Panc1 (cell line): ENCODE results near the gene PRDM1. TPM values are rescaled to one million over a fixed set of nuclear protein-coding genes. Genes with fewer than 3 reads are reported as not detected.

ENCODE experiments used
- ATAC-seq: fragments of 200-7000 bp; cut with Tn5 transposase; 2 replicates; pipeline ENCODE4 v1.9.1; 2020; ENCODE audit warnings: mild to moderate bottlenecking, moderate library complexity
- BruUV-seq: library from RNA; stranded (reverse); fragments of 400-500 nt; replicated peaks from 2 replicates; lab custom pipeline; 2021; lab: Mats Ljungman, UMichigan
- CTCF ChIA-PET: fragments of 300-600 bp; sonication (Branson Sonifier 250); formaldehyde crosslinking; loops from one replicate; lab custom pipeline; 2022; ENCODE audit warnings: antibody characterized with exemption; lab: Charles Lee
- POLR2A ChIA-PET: fragments of 300-600 bp; sonication (Branson Sonifier 250); formaldehyde crosslinking; loops from one replicate; lab custom pipeline; 2022; ENCODE audit warnings: antibody characterized with exemption; lab: Charles Lee
- DNase-seq: peaks from one replicate; pipeline ENCODE4 v3.0.0-alpha.2; 2010; ENCODE audit warnings: low read depth, low spot score
- H3K27ac ChIP-seq: 2 replicates; pipeline ENCODE4 v1.5.1; 2011; ENCODE audit warnings: mild to moderate bottlenecking, low read length, inconsistent platforms
- H3K27me3 ChIP-seq: fragments of 200-500 bp; sonication (Bioruptor generic); 2 replicates; pipeline ENCODE4 v1.6.0; 2014; ENCODE audit warnings: low read length, inconsistent platforms; ENCODE audit not compliant: control insufficient read depth, insufficient read depth
- H3K36me3 ChIP-seq: fragments of 200-500 bp; sonication (Bioruptor generic); 2 replicates; pipeline ENCODE4 v1.5.1; 2014; ENCODE audit warnings: inconsistent platforms, mild to moderate bottlenecking, low read length, moderate library complexity; ENCODE audit not compliant: control insufficient read depth, insufficient read depth
- H3K4me1 ChIP-seq: 2 replicates; pipeline ENCODE4 v1.5.1; 2011; ENCODE audit warnings: inconsistent platforms, mild to moderate bottlenecking, low read length, moderate library complexity; ENCODE audit not compliant: control insufficient read depth, insufficient read depth
- H3K4me3 ChIP-seq, 2 experiments: 2 replicates each; pipeline ENCODE4 v1.5.1; 2011 to 2012; ENCODE audit warnings: low read depth in 2 of 2, low read length in 2 of 2, mild to moderate bottlenecking in 2 of 2, inconsistent platforms in 1 of 2, moderate library complexity in 1 of 2
- H3K9me3 ChIP-seq: fragments of 200-500 bp; sonication (Bioruptor generic); 2 replicates; pipeline ENCODE4 v1.5.1; 2014; ENCODE audit warnings: low read depth, mild to moderate bottlenecking, inconsistent platforms, low read length, moderate library complexity; ENCODE audit not compliant: control insufficient read depth, insufficient read depth
- CTCF ChIP-seq: fragments of 450-650 bp; IDR thresholded peaks from 2 replicates; pipeline ENCODE4 v1.5.1; 2017; ENCODE audit warnings: mild to moderate bottlenecking
- POLR2AphosphoS5 ChIP-seq: IDR thresholded peaks from 2 replicates; pipeline ENCODE4 v1.6.1; 2012; ENCODE audit warnings: mild to moderate bottlenecking, low read depth, low read length, moderate library complexity
- REST ChIP-seq, 2 experiments: IDR thresholded peaks; 2 replicates each; pipeline ENCODE4 v1.6.1; 2011 to 2012; ENCODE audit warnings: low read depth in 2 of 2, control low read depth in 1 of 2, low read length in 1 of 2, mild to moderate bottlenecking in 1 of 2, moderate library complexity in 1 of 2; ENCODE audit not compliant: insufficient read depth in 1 of 2
- SIN3A ChIP-seq: IDR thresholded peaks from 2 replicates; pipeline ENCODE4 v1.6.1; 2012; ENCODE audit warnings: low read depth, mild to moderate bottlenecking, low read length, moderate library complexity, borderline replicate concordance; ENCODE audit not compliant: insufficient read depth
- TCF7L2 ChIP-seq: IDR thresholded peaks from 2 replicates; pipeline ENCODE4 v1.6.1; 2011; ENCODE audit warnings: mild to moderate bottlenecking, low read depth, low read length, inconsistent platforms
- in situ Hi-C: cut with HindIII; loops from 2 replicates; pipeline ENCODE4 v1.10.0; 2016; ENCODE audit warnings: low sequenced_read_pairs, low pct_unique_long_range_greater_than_20kb
- intact Hi-C: fragments of 100-400 bp; cut with micrococcal nuclease; formaldehyde crosslinking; loops from one replicate; pipeline ENCODE4 v1.10.0; 2022; ENCODE audit not compliant: unreplicated experiment
- total RNA-seq: library from RNA; stranded (reverse); gene quantifications from one replicate; pipeline ENCODE4 v1.2.1, GENCODE V29; 2021; ENCODE audit not compliant: unreplicated experiment

Gene PRDM1
- total RNA-seq, 1 experiment from 2014 or later: 2.6 TPM

- Histone ChIP-seq H3K27ac (no peak overlapping the region), H3K4me1 (no peaks in the 10 kb centered on the region)
Observed at GRCh38 chr6:106046854-106047200, 39.3 kb upstream of the PRDM1 start.

GRCh38 chr6:106048336-106048735 is 37.8 kb upstream of the PRDM1 start:
- BruUV-seq: no TSS peak

More at GRCh38 chr6:106046854-106047200, 39.3 kb upstream of the PRDM1 start:
- H3K27me3 ChIP-seq: no peaks in the 10 kb centered on the region
- no TSS peak for BruUV-seq
- TF ChIP-seq POLR2AphosphoS5 (no peak), CTCF (no peak), SIN3A (no peak), REST (IDR thresholded peaks at IDR 0.05; ENCODE audit: insufficient read depth in 1 of 2, low read depth in 2 of 2, low read length in 1 of 2) (no peak), TCF7L2 (no peak)
- ChIA-PET POLR2A (no interaction called here), CTCF (no interaction called here)
- DNase-seq (no peak), ATAC-seq (no peak)
- no peaks in the 10 kb centered on the region for H3K36me3 ChIP-seq
- intact Hi-C loops (no loop called here), in situ Hi-C loops (no loop called here)
- H3K4me3 ChIP-seq: no peak overlapping the region
- no peaks in the 10 kb centered on the region for H3K9me3 ChIP-seq

More at GRCh38 chr6:106048336-106048735, 37.8 kb upstream of the PRDM1 start:
- no peak overlapping the region for H3K4me3 ChIP-seq
- ChIA-PET POLR2A (interaction anchor here (0.7 kb wide), 1 partner anchor 35 kb away, joined by 9 read pairs; no protein-coding TSS in a partner anchor), CTCF (no interaction called here)
- H3K36me3 ChIP-seq: no peaks in the 10 kb centered on the region
- ATAC-seq (no peak), DNase-seq (no peak)
- H3K27me3 ChIP-seq: no peaks in the 10 kb centered on the region
- H3K27ac ChIP-seq: no peak overlapping the region
- intact Hi-C loops: no loop called here
- TF ChIP-seq CTCF: no peak
- TF ChIP-seq REST (IDR thresholded peaks at IDR 0.05; ENCODE audit: insufficient read depth in 1 of 2, low read depth in 2 of 2, low read length in 1 of 2): no peak
- TF ChIP-seq POLR2AphosphoS5: no peak
- no peak for TF ChIP-seq TCF7L2
- no peak for TF ChIP-seq SIN3A
- no peaks in the 10 kb centered on the region for H3K4me1 ChIP-seq
- in situ Hi-C loops: no loop called here
- no peaks in the 10 kb centered on the region for H3K9me3 ChIP-seq
